ENCODE results near the gene ACMSD.
"Not testable (repeated sequence)": the region's sequence is repeated elsewhere in the genome, so short reads cannot be mapped to it uniquely, and the experiment has no call there.

Gene ACMSD

DNA sequence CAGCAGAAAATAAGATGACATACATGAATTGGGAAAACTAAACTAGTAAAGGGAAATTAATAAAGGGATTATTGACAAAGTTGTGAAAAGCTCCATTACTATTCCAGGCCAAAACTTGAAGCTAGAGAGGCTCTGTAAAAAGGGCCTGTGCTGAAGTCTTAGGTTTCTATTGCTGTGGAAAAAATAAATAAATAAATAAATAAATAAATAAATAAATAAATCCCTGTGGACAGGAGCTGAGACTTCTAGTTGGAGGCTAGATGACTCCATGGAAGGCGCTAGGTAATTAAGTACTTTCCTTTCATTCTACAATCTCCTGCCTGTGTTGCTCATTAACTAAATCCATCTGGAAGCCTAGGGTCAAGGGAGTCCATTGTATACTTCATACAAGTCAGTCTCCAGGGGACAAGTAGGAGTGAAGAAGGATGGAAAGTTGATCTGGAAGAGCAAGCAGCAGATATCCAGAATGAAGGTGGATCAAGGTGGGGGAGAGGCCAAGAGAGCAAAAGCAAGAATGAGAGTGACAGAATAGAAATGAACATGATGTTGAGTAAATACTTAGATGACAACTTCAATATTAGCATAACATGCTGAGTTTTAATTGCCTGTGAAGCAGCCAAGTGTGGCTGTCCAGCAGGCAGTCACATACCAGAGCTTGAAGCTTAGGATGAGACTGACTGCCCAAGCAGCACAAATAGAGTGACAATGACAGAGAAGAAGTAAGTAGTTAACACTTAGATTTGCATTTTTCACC is 54.0 kb downstream of the ACMSD start:
- H2AFZ ChIP-seq: no peak overlapping the region
- no peaks in the 10 kb centered on the region for H3K79me2 ChIP-seq
- no peaks in the 10 kb centered on the region for H3K9me3 ChIP-seq (ENCODE audit: control insufficient read depth, low read length)
- TF ChIP-seq, protein P1, sequence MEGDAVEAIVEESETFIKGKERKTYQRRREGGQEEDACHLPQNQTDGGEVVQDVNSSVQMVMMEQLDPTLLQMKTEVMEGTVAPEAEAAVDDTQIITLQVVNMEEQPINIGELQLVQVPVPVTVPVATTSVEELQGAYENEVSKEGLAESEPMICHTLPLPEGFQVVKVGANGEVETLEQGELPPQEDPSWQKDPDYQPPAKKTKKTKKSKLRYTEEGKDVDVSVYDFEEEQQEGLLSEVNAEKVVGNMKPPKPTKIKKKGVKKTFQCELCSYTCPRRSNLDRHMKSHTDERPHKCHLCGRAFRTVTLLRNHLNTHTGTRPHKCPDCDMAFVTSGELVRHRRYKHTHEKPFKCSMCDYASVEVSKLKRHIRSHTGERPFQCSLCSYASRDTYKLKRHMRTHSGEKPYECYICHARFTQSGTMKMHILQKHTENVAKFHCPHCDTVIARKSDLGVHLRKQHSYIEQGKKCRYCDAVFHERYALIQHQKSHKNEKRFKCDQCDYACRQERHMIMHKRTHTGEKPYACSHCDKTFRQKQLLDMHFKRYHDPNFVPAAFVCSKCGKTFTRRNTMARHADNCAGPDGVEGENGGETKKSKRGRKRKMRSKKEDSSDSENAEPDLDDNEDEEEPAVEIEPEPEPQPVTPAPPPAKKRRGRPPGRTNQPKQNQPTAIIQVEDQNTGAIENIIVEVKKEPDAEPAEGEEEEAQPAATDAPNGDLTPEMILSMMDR (IDR thresholded peaks at IDR 0.05): no peak
- no peak overlapping the region for H3K4me3 ChIP-seq (ENCODE audit: low read depth, low read length)
- no peaks in the 10 kb centered on the region for H3K4me1 ChIP-seq
- H3K4me2 ChIP-seq (ENCODE audit: low read length): no peak overlapping the region
- H3K9ac ChIP-seq: no peak overlapping the region
- no peak overlapping the region for H3K27ac ChIP-seq
- H3K27me3 ChIP-seq (ENCODE audit: control insufficient read depth, insufficient read depth, low read length): no peaks in the 10 kb centered on the region
- no peaks in the 10 kb centered on the region for H3K36me3 ChIP-seq (ENCODE audit: control insufficient read depth, insufficient read depth, low read length)

DNA sequence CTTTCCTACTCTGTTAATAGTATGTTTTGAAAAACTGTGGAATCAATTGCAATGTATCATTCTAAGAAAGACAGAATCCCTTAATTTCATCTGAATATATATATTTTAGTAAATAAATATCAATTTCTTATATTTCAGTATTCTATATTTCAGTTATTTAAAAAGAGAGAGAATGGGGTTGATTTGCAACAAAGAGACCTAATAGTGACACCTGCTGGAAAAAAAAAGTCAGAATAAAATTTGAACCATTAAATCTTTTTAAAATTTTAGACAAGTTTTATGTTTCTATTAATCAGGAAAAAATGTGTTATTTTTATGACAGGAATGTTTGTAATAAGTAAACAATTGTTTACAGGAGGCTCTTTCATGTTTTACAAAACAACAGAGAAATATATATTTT is 59.5 kb downstream of the ACMSD start:
- Histone ChIP-seq H3K9me3 (ENCODE audit: control insufficient read depth, low read length) (no peaks in the 10 kb centered on the region), H3K79me2 (no peaks in the 10 kb centered on the region), H3K4me3 (ENCODE audit: low read depth, low read length) (no peak overlapping the region), H3K4me1 (no peaks in the 10 kb centered on the region), H3K27ac (no peak overlapping the region), H3K4me2 (ENCODE audit: low read length) (no peak overlapping the region), H3K9ac (no peak overlapping the region), H2AFZ (no peak overlapping the region), H3K27me3 (ENCODE audit: control insufficient read depth, insufficient read depth, low read length) (no peaks in the 10 kb centered on the region), H3K36me3 (ENCODE audit: control insufficient read depth, insufficient read depth, low read length) (no peaks in the 10 kb centered on the region)
- TF ChIP-seq, protein P1 (IDR thresholded peaks at IDR 0.05): no peak

DNA sequence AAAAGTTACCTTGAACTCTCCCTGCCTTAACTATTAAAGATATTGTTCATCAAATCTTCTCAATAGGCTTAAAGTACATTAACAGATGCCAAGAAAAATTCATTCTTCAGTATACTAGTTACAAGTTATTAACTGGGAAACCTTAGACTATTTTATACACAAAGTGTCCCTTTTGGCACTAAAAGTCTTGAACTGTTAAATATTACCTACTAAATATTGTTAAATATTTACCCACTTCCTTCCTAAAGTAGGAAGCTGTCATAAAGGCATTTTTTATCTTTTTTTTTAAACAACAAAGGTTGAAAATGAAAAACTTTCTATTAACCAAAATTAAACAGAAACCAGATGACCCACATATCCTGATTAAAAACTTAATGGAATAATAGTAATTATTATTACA is 60.8 kb downstream of the ACMSD start:
- no peaks in the 10 kb centered on the region for H3K27me3 ChIP-seq (ENCODE audit: control insufficient read depth, insufficient read depth, low read length)

DNA sequence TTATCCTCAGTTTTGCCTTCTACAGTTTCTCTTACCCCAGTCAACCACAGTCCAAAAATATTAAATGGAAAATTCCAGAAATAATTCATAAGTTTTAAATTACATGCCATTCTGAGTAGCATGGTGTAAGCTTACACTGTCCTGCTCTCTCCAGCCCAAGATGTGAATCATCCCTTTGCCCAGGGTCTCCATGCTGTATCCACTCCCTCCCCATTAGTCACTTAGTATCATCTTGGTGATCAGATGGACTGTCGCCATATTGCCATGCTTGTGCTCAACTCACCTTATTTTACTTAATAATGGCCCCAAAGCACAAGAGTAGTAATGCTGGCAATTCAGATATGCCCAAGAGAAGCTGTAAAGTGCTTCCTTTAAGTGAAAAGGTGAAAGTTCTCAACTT is 61.7 kb downstream of the ACMSD start:
- no peak overlapping the region for H2AFZ ChIP-seq
- H3K27ac ChIP-seq: no peak overlapping the region
- no peaks in the 10 kb centered on the region for H3K4me1 ChIP-seq
- TF ChIP-seq, protein P1 (IDR thresholded peaks at IDR 0.05): no peak
- H3K4me3 ChIP-seq (ENCODE audit: low read depth, low read length): no peak overlapping the region
- no peaks in the 10 kb centered on the region for H3K36me3 ChIP-seq (ENCODE audit: control insufficient read depth, insufficient read depth, low read length)
- H3K4me2 ChIP-seq (ENCODE audit: low read length): no peak overlapping the region
- no peaks in the 10 kb centered on the region for H3K9me3 ChIP-seq (ENCODE audit: control insufficient read depth, low read length)
- H3K79me2 ChIP-seq: no peaks in the 10 kb centered on the region
- no peaks in the 10 kb centered on the region for H3K27me3 ChIP-seq (ENCODE audit: control insufficient read depth, insufficient read depth, low read length)
- H3K9ac ChIP-seq: no peak overlapping the region

More for the DNA sequence above, 60.8 kb downstream of the ACMSD start:
- H3K79me2 ChIP-seq: no peaks in the 10 kb centered on the region
- TF ChIP-seq, protein P1 (IDR thresholded peaks at IDR 0.05): no peak
- H3K4me3 ChIP-seq (ENCODE audit: low read depth, low read length): no peak overlapping the region
- no peak overlapping the region for H3K4me2 ChIP-seq (ENCODE audit: low read length)
- no peaks in the 10 kb centered on the region for H3K4me1 ChIP-seq
- H3K27ac ChIP-seq: no peak overlapping the region
- H3K36me3 ChIP-seq (ENCODE audit: control insufficient read depth, insufficient read depth, low read length): no peaks in the 10 kb centered on the region
- no peak overlapping the region for H3K9ac ChIP-seq
- no peak overlapping the region for H2AFZ ChIP-seq
- H3K9me3 ChIP-seq (ENCODE audit: control insufficient read depth, low read length): no peaks in the 10 kb centered on the region

DNA sequence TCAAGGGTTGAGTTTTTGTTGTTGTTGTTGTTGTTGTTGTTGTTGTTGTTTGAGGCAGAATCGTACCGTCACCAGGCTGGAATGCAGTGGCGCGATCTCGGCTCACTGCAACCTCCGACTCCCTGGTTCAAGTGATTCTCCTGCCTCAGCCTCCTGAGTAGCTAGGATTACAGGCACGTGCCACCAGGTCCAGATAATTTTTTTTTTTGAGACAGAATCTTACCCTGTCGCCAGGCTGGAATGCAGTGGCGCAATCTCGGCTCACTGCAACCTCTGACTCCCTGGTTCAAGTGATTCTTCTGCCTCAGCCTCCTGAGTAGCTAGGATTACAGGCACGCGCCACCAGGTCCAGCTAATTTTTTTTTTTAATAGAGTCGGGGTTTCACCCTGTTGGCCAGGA is 65.3 kb downstream of the ACMSD start:
- not testable (repeated sequence) for H3K9me3 ChIP-seq (ENCODE audit: control insufficient read depth, low read length); H3K9ac ChIP-seq; H3K79me2 ChIP-seq; H3K36me3 ChIP-seq (ENCODE audit: control insufficient read depth, insufficient read depth, low read length); H3K4me1 ChIP-seq; H3K27me3 ChIP-seq (ENCODE audit: control insufficient read depth, insufficient read depth, low read length); H3K4me3 ChIP-seq (ENCODE audit: low read depth, low read length); H3K4me2 ChIP-seq (ENCODE audit: low read length); H3K27ac ChIP-seq; H2AFZ ChIP-seq
